ENCODE measurements around the gene CABP7.

The CABP7 gene

GRCh38 chr22:29702000-29702930 is 17.5 kb upstream of the CABP7 start:
- no peak for DNase-seq

- DNase-seq: no peak
These were observed 16.8 kb upstream of the CABP7 start for GRCh38 chr22:29702931-29703501.

GRCh38 chr22:29703569-29704195 is 16.1 kb upstream of the CABP7 start:
- no peak for DNase-seq

GRCh38 chr22:29704528-29705285 is 15.1 kb upstream of the CABP7 start:
- DNase-seq: no peak

- DNase-seq: no peak
These were observed 14.2 kb upstream of the CABP7 start for GRCh38 chr22:29705651-29706050.

GRCh38 chr22:29706486-29706885 is 13.3 kb upstream of the CABP7 start:
- no peak for DNase-seq

- no peak for DNase-seq
These were observed 12.8 kb upstream of the CABP7 start for GRCh38 chr22:29707010-29707409.

- DNase-seq: no peak
These were observed 12.3 kb upstream of the CABP7 start for GRCh38 chr22:29707471-29707870.

- no peak for DNase-seq
These were observed 9.6 kb upstream of the CABP7 start for GRCh38 chr22:29710193-29710592.

- DNase-seq: no peak
These were observed 8.7 kb upstream of the CABP7 start for GRCh38 chr22:29710922-29711593.

GRCh38 chr22:29712119-29712518 is 7.7 kb upstream of the CABP7 start:
- DNase-seq: no peak

GRCh38 chr22:29713156-29713727 is 6.6 kb upstream of the CABP7 start:
- no peak for DNase-seq

GRCh38 chr22:29715240-29715639 is 4.6 kb upstream of the CABP7 start:
- no peak for DNase-seq

GRCh38 chr22:29715705-29716104 is 4.1 kb upstream of the CABP7 start:
- DNase-seq: no peak

GRCh38 chr22:29716814-29717545 is 2.8 kb upstream of the CABP7 start:
- peak; percentile 28 for DNase-seq

GRCh38 chr22:29717789-29718188 is 2.0 kb upstream of the CABP7 start:
- DNase-seq: no peak

GRCh38 chr22:29718949-29719898 is 579 bp upstream of the CABP7 start:
- no peak for DNase-seq

GRCh38 chr22:29720811-29721323 is 1.1 kb downstream of the CABP7 start:
- DNase-seq: no peak

GRCh38 chr22:29722151-29722550 is 2.3 kb downstream of the CABP7 start:
- no peak for DNase-seq

- no peak for DNase-seq
These were observed 2.8 kb downstream of the CABP7 start for GRCh38 chr22:29722587-29722986.
